Aorta (tissue), 5 donors: ENCODE results near the gene GAL3ST2. TPM values are rescaled to one million over a fixed set of nuclear protein-coding genes. Genes with fewer than 3 reads are reported as not detected.
"Not testable (repeated sequence)": the region's sequence is repeated elsewhere in the genome, so short reads cannot be mapped to it uniquely, and the experiment has no call there.

ENCODE experiments used
- ATAC-seq: fragments of 200-7000 bp; cut with Tn5 transposase; one replicate; pipeline ENCODE4 v1.9.1; 2022; ENCODE audit warnings: moderate library complexity; ENCODE audit not compliant: low FRiP score
- DNase-seq, 2 donors: peaks; one replicate each; pipeline ENCODE4 v3.0.0-alpha.2; 2020
- H3K27ac ChIP-seq, 2 donors: one replicate each; pipeline ENCODE4 v1.5.1; 2013; ENCODE audit warnings: low read length in 2 of 2, mild to moderate bottlenecking in 2 of 2, moderate library complexity in 2 of 2, control low read depth in 1 of 2, inconsistent platforms in 1 of 2, low read depth in 1 of 2
- H3K27me3 ChIP-seq, 2 donors: one replicate each; pipeline ENCODE4 v1.6.1; 2013; ENCODE audit warnings: control low read depth in 1 of 2, low read length in 1 of 2, mild to moderate bottlenecking in 1 of 2, moderate library complexity in 1 of 2; ENCODE audit not compliant: insufficient read depth in 2 of 2, control insufficient read depth in 1 of 2
- H3K36me3 ChIP-seq, 2 donors: one replicate each; pipeline ENCODE4 v1.6.1; 2013; ENCODE audit warnings: control low read depth in 1 of 2, low read length in 1 of 2, mild to moderate bottlenecking in 1 of 2; ENCODE audit not compliant: insufficient read depth in 2 of 2, control insufficient read depth in 1 of 2
- H3K4me1 ChIP-seq, 2 donors: one replicate each; pipeline ENCODE4 v1.6.1; 2013; ENCODE audit warnings: low read length in 2 of 2, control low read depth in 1 of 2, mild to moderate bottlenecking in 1 of 2, moderate library complexity in 1 of 2; ENCODE audit not compliant: insufficient read depth in 2 of 2, control insufficient read depth in 1 of 2
- H3K4me3 ChIP-seq, 2 donors: one replicate each; pipeline ENCODE4 v1.5.1; 2013; ENCODE audit warnings: low read length in 2 of 2, control low read depth in 1 of 2, mild to moderate bottlenecking in 1 of 2
- H3K9me3 ChIP-seq: one replicate; pipeline ENCODE4 v1.6.1; 2013; ENCODE audit warnings: mild to moderate bottlenecking, low read length; ENCODE audit not compliant: control insufficient read depth
- WGBS, 2 donors: extraction: QIAGEN DNeasy Blood & Tissue Kit; methylation state at CpG; one replicate each; pipeline ENCODE4 v1.1.7; 2013; 5-methylcytosine and 5-hydroxymethylcytosine counted together
- intact Hi-C, 2 donors: fragments of 100-400 bp; cut with DNase I; formaldehyde crosslinking; loops; one replicate each; pipeline versions ENCODE4 v1.14.2 to v1.15.0; 2022
- polyA plus RNA-seq, 2 donors: library from polyadenylated mRNA; stranded (reverse); fragments of 200-250 nt; gene quantifications; one replicate each; pipeline ENCODE4 v1.2.3, GENCODE V29; 2013
- total RNA-seq, 2 donors: library from RNA; stranded (reverse); fragmentation: NEBNext Ultra II Directional; extraction: Animal tissue kit (Norgen Biotek cat#: 25700); gene quantifications; one replicate each; pipeline ENCODE4 v1.2.1, GENCODE V29; 2021
- donor health status: healthy with polysubstance abuse.
- donor health status: Bipolar disorder and iron deficiency.
- donor health status: DM: no; HTN: no; CAD: no.
- donor health status: DM: no; HTN: no; CAD: no.
- donor health status: DM: yes; HTN: yes; CAD: no.

GAL3ST2 gene
- total and polyA plus RNA-seq, 4 donors = not detected

DNA sequence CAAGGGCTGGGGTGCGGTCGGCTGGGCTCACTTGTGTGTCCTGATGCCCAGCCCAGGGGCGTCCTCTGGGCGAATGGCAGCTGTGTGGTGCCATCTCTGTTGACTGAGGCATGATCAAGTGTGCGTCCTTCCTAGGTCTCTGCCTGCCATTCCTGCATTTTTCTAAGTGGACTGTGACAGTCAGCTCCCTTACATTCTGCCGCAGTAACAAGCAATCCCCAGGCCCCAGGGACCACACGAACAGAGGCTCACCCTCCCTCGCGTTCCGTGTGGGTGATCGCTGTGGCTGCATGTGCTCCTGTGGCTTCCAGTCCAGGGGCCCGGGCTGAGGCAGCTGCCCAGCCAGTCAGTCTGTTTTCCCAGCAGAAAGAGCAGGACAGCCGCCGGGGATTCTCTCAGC, 24.4 kb upstream of the GAL3ST2 start:
- DNase-seq (no peak), ATAC-seq (no peak)
- Histone ChIP-seq H3K9me3 (no peaks in the 10 kb centered on the region), H3K36me3 (peaks cover 0 to 1% of the 10 kb centered on the region in 2 donors), H3K4me1 (no peaks in the 10 kb centered on the region), H3K27ac (no peak overlapping the region), H3K27me3 (no peaks in the 10 kb centered on the region), H3K4me3 (no peak overlapping the region)
- 97 to 98% methylated on average over 14 of the region's 14 CpGs for WGBS, 2 donors
- intact Hi-C loops = no loop called here

DNA sequence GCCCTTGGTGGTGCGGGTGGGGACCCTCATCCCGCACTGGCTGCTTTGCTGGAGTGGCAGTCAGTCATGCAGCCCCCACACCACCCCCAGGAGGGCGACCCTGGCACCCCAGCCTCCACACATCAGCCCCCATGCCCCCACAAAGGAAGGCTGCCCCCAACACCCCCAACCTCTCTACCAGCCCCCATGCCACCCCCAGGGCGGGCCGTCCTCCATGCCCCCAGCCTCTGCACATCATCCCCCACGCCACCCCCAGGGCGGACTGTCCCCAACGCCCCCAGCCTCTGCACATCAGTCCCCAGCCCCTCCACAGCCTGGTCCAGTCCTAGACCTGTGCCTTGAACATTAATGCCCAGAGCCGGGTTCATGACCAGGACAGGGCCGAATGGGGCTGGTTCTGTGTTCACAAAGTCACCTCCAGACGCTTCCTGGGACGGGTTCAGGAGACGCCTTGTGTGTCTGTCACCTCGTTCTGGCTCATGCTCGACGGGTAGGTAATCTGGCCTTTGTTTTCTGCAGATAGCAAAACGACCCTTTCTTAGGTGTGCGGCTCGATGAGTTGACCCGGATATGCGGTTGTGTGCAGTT, 23.8 kb upstream of the GAL3ST2 start:
- no peak for ATAC-seq
- WGBS, 2 donors = 95% methylated on average over 19 to 21 of the region's 21 CpGs
- H3K27me3 ChIP-seq = no peaks in the 10 kb centered on the region
- no peaks in the 10 kb centered on the region for H3K9me3 ChIP-seq
- H3K27ac ChIP-seq = no peak overlapping the region
- no peak for DNase-seq
- H3K36me3 ChIP-seq = peaks cover 0 to 1% of the 10 kb centered on the region in 2 donors
- no peak overlapping the region for H3K4me3 ChIP-seq
- no peaks in the 10 kb centered on the region for H3K4me1 ChIP-seq
- intact Hi-C loops = no loop called here

DNA sequence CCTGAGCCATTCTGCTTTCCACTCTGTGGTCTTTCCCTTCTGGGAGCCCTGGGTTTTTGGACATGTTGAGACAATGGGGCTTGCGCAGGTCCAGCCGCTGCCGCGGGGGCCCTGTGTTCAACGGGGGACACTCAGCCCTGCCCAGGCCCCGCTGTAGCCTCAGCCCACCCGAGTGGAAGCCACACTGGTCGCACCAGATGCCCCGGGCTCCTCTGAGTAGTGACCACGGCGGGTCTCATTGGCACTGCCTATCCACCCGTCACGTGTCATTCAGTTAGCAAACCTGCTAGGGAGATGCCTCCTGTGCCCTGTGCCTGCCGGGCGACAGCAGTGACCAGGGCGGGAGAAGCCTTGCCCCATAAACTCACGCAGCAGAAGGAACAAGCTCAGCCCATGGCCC, 23.1 kb upstream of the GAL3ST2 start:
- Histone ChIP-seq H3K27me3 (no peaks in the 10 kb centered on the region), H3K4me1 (no peaks in the 10 kb centered on the region), H3K9me3 (no peaks in the 10 kb centered on the region), H3K27ac (no peak overlapping the region), H3K4me3 (no peak overlapping the region), H3K36me3 (peaks cover 0 to 1% of the 10 kb centered on the region in 2 donors)
- intact Hi-C loops = no loop called here
- ATAC-seq (no peak), DNase-seq (no peak)
- WGBS, 2 donors = 95 to 97% methylated on average over 17 of the region's 17 CpGs

DNA sequence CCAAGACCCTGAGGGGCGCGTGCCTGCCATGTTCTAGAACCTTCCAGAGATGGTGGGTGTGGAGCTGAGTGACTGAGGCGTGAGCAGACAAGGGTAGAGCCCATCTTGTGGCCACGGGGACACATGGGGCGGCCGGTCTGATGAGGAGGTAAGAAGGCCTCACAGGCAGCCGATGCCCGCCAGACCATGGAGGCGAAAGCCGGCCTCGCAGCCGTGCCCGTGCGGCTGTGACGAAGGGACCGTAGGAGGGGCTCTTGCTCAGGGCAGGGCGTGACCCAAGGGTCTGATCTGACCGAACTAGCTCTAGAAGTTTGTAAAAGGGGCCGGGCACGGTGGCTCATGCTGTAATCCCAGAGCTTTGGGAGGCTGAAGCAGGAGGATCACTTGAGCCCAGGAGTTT, 22.6 kb upstream of the GAL3ST2 start:
- intact Hi-C loops = no loop called here
- H3K9me3 ChIP-seq = no peaks in the 10 kb centered on the region
- no peak for DNase-seq
- no peaks in the 10 kb centered on the region for H3K36me3 ChIP-seq
- H3K4me1 ChIP-seq = no peaks in the 10 kb centered on the region
- 94 to 95% methylated on average over 20 of the region's 20 CpGs for WGBS, 2 donors
- no peak overlapping the region for H3K27ac ChIP-seq
- ATAC-seq = no peak
- no peaks in the 10 kb centered on the region for H3K27me3 ChIP-seq
- H3K4me3 ChIP-seq = no peak overlapping the region

DNA sequence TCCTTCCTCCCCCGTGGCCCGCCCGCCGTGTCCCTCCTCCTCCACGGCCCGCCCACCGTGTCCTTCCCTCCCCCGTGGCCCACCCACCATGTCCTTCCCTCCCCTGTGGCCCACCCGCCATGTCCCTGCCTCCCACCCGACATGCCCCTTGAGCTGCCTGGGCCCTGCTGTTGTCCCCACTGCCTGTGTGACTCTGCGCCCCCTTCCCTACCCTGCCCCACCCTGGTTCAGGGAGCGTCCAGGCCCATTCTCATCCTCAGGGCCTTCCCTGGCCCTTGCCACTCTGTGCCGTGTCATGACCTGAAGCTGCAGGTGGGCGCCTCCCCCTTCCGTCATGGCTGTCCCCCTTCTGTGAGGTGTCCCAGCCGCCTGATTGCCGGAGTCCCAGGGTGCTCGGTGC, 21.5 kb upstream of the GAL3ST2 start:
- Histone ChIP-seq H3K36me3 (no peaks in the 10 kb centered on the region), H3K4me1 (no peaks in the 10 kb centered on the region), H3K27ac (no peak overlapping the region), H3K27me3 (no peaks in the 10 kb centered on the region), H3K9me3 (no peaks in the 10 kb centered on the region), H3K4me3 (no peak overlapping the region)
- DNase-seq (no peak), ATAC-seq (no peak)
- intact Hi-C loops = no loop called here
- 90 to 93% methylated on average over 10 to 18 of the region's 18 CpGs for WGBS, 2 donors

DNA sequence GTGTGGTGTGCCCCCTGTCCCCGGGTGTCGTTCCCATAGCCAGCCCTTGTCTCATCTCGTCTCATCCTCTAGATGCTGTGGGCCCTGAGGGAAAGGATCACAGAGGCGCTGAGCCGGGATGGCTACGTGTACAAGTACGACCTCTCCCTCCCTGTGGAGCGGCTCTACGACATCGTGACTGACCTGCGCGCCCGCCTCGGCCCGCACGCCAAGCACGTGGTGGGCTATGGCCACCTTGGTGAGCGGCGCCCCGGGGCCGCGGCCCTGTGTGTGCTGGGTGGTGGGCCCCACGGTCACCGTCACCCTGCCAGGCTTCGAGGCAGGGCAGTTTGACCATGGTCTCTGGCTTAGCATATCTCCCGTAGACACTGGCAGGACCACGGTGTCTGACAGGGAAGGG, 20.8 kb upstream of the GAL3ST2 start:
- no peak overlapping the region for H3K4me3 ChIP-seq
- H3K36me3 ChIP-seq = no peaks in the 10 kb centered on the region
- intact Hi-C loops = no loop called here
- no peaks in the 10 kb centered on the region for H3K27me3 ChIP-seq
- H3K4me1 ChIP-seq = no peaks in the 10 kb centered on the region
- DNase-seq (peak in 1 of 2 donors; percentile 34), ATAC-seq (no peak)
- H3K9me3 ChIP-seq = no peaks in the 10 kb centered on the region
- WGBS, 2 donors = 94 to 95% methylated on average over 27 of the region's 27 CpGs
- H3K27ac ChIP-seq = no peak overlapping the region

DNA sequence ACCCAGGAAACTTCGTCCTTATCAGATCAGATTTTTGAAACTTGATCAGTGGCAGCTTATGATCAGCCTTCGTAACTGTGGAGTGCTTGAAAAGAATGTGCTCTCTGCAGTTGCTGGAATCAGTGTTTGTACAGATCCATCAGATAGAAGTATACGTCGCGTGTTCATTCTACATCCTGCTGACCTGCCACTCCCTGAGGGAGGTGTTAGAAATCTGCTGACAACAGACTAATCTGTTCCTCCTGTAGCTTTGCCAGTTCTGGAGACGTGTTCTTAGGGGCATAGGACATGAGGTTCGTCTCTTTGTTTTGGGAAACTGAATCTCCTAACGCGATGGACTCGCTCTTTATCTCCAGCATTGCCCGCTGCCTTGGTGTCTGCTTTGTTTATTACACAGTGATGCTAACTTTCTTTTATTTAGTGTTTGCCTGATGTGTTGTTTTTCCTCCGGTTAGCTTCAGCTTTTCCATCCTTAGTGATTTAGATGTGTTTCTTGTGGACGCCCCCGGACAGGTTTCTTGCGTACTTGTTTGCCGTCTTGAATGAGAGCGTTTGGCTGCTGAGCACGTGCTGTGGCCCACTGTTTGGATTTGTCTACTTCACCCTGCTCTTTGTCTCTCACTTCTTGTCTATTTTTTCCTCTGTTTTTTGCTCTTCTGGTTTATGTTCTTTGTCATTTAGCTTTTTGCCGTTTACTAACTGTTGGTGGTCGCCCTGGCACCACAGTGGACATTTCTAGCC, 17.4 kb upstream of the GAL3ST2 start:
- Histone ChIP-seq H3K36me3 (no peaks in the 10 kb centered on the region), H3K9me3 (no peaks in the 10 kb centered on the region), H3K4me1 (no peaks in the 10 kb centered on the region), H3K27me3 (no peaks in the 10 kb centered on the region), H3K27ac (no peak overlapping the region), H3K4me3 (no peak overlapping the region)
- WGBS, 2 donors = 85 to 87% methylated on average over 20 of the region's 20 CpGs
- DNase-seq (peak in 1 of 2 donors; percentile 24), ATAC-seq (no peak)
- intact Hi-C loops = no loop called here

DNA sequence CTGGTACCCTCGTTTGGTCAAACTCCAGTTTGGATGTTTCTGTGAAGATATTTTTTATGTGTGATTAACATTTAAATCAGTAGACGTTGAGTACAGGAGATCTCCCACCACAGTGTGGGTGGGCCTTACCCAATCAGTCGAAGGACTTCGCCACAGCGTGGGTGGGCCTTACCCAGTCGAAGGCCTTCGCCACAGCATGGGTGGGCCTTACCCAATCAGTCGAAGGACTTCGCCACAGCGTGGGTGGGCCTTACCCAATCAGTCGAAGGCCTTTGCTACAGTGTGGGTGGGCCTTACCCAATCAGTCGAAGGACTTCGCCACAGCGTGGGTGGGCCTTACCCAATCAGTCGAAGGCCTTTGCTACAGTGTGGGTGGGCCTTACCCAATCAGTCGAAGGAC, 16.7 kb upstream of the GAL3ST2 start:
- intact Hi-C loops, H3K9me3 ChIP-seq, H3K27ac ChIP-seq, H3K4me1 ChIP-seq, ATAC-seq, H3K4me3 ChIP-seq, H3K36me3 ChIP-seq, H3K27me3 ChIP-seq: not testable (repeated sequence)
- peak; percentile 22 to 36 for DNase-seq
- WGBS, 2 donors = 95 to 96% methylated on average over 7 to 11 of the region's 16 CpGs

DNA sequence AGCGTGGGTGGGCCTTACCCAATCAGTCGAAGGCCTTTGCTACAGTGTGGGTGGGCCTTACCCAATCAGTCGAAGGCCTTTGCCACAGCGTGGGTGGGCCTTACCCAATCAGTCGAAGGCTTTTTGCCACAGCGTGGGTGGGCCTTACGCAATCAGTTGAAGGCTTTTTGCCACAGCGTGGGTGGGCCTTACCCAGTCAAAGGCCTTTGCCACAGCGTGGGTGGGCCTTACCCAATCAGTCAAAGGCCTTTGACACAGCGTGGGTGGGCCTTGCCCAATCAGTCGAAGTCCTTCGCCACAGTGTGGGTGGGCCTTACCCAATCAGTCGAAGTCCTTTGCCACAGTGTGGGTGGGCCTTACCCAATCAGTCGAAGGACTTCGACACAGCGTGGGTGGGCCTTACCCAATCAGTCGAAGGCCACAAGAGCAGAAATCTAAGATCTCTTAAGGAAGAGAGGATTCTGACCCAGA, 16.3 kb upstream of the GAL3ST2 start:
- no peaks in the 10 kb centered on the region for H3K9me3 ChIP-seq
- WGBS, 2 donors = 98% methylated on average over 16 to 17 of the region's 17 CpGs
- no peak overlapping the region for H3K27ac ChIP-seq
- ATAC-seq (no peak), DNase-seq (peak; percentile 39 to 55)
- H3K4me3 ChIP-seq = no peak overlapping the region
- no peaks in the 10 kb centered on the region for H3K4me1 ChIP-seq
- no peaks in the 10 kb centered on the region for H3K27me3 ChIP-seq
- intact Hi-C loops = no loop called here
- no peaks in the 10 kb centered on the region for H3K36me3 ChIP-seq
